NCI-H2171 treated with DMSO at 0.1 percent for 48 hours (cell line): ENCODE results near the gene PPP1R9A.
A peak's percentile ranks its signal among the peaks of the same experiment; 100 is the strongest.

Experiments
- DNase-seq: peaks from one replicate; lab custom pipeline; 2025; lab: John Stamatoyannopoulos, UW

PPP1R9A gene

GRCh38 chr7:94907026-94907810 lies at the start of gene PPP1R9A:
Gene PPP1R9A (plus strand): TSS chr7:94907594. CDS start chr7:94910114, 2,520 bp downstream.
- peak; percentile 57 for DNase-seq

- DNase-seq: no peak
Observed at GRCh38 chr7:94871132-94871531, 36.3 kb upstream of the PPP1R9A start.

- no peak for DNase-seq
Observed at GRCh38 chr7:94873239-94873638, 34.2 kb upstream of the PPP1R9A start.

GRCh38 chr7:94874036-94874785 lies 33.2 kb upstream of the PPP1R9A start:
- DNase-seq: no peak

- DNase-seq: no peak
Observed at GRCh38 chr7:94875201-94875600, 32.2 kb upstream of the PPP1R9A start.

GRCh38 chr7:94877731-94878670 lies 29.4 kb upstream of the PPP1R9A start:
- DNase-seq: no peak

- no peak for DNase-seq
Observed at GRCh38 chr7:94882891-94883290, 24.5 kb upstream of the PPP1R9A start.

GRCh38 chr7:94883616-94884015 lies 23.8 kb upstream of the PPP1R9A start:
- DNase-seq: no peak

- no peak for DNase-seq
Observed at GRCh38 chr7:94888551-94888950, 18.8 kb upstream of the PPP1R9A start.

GRCh38 chr7:94888995-94889523 lies 18.3 kb upstream of the PPP1R9A start:
- DNase-seq: no peak

- no peak for DNase-seq
Observed at GRCh38 chr7:94890216-94890615, 17.2 kb upstream of the PPP1R9A start.

- DNase-seq: no peak
Observed at GRCh38 chr7:94893661-94894060, 13.7 kb upstream of the PPP1R9A start.

- DNase-seq: no peak
Observed at GRCh38 chr7:94897541-94897940, 9.9 kb upstream of the PPP1R9A start.

GRCh38 chr7:94898340-94898739 lies 9.1 kb upstream of the PPP1R9A start:
- no peak for DNase-seq

- DNase-seq: no peak
Observed at GRCh38 chr7:94901981-94902380, 5.4 kb upstream of the PPP1R9A start.

GRCh38 chr7:94903971-94904370 lies 3.4 kb upstream of the PPP1R9A start:
- DNase-seq: no peak

GRCh38 chr7:94904982-94905381 lies 2.4 kb upstream of the PPP1R9A start:
- DNase-seq: no peak

- no peak for DNase-seq
Observed at GRCh38 chr7:94906065-94906851, 1.1 kb upstream of the PPP1R9A start.

GRCh38 chr7:94907811-94908322 lies 473 bp downstream of the PPP1R9A start:
- peak; percentile 73 for DNase-seq

- DNase-seq: peak; percentile 73
Observed at GRCh38 chr7:94908323-94909178, 1.2 kb downstream of the PPP1R9A start.
